BJ (cell line): ENCODE data around the gene KIRREL3. TPM values are rescaled to one million over a fixed set of nuclear protein-coding genes. Genes with fewer than 3 reads are reported as not detected.

Source experiments
- CTCF ChIA-PET: fragments of 350-600 bp; formaldehyde crosslinking; extraction: SDS; loops from one replicate; lab custom pipeline; 2021; ENCODE audit warnings: antibody characterized with exemption, inconsistent platforms; lab: Yijun Ruan, JAX
- POLR2A ChIA-PET: fragments of 300-600 bp; sonication (Branson Sonifier 250); formaldehyde crosslinking; extraction: SDS; loops from one replicate; lab custom pipeline; 2021; ENCODE audit warnings: antibody characterized with exemption; lab: Charles Lee
- DNase-seq: peaks from one replicate; pipeline ENCODE4 v3.0.0-alpha.2; 2011; ENCODE audit warnings: low read depth
- H3K27me3 ChIP-seq: 2 replicates; pipeline ENCODE4 v1.6.0; 2011; ENCODE audit warnings: low read length; ENCODE audit not compliant: control insufficient read depth, insufficient read depth
- H3K36me3 ChIP-seq: 2 replicates; pipeline ENCODE4 v1.5.1; 2011; ENCODE audit warnings: low read length; ENCODE audit not compliant: control insufficient read depth, insufficient read depth
- H3K4me3 ChIP-seq: 2 replicates; pipeline ENCODE4 v1.5.1; 2011; ENCODE audit warnings: low read depth, mild to moderate bottlenecking, control low read depth, low read length
- polyA plus RNA-seq: library from polyadenylated mRNA; depleted of rRNA; stranded (reverse); fragments of >200 nt; gene quantifications from 2 replicates; pipeline ENCODE4 v1.2.3, GENCODE V29; 2011
- TF ChIP-seq, protein P1 (sequence below): IDR thresholded peaks from 2 replicates; pipeline ENCODE4 v1.5.1; 2011; ENCODE audit warnings: low read depth, mild to moderate bottlenecking, control low read depth, inconsistent platforms, low read length, moderate library complexity; ENCODE audit not compliant: insufficient read depth

Gene KIRREL3
- polyA plus RNA-seq, 1 experiment = 19.6 TPM

DNA sequence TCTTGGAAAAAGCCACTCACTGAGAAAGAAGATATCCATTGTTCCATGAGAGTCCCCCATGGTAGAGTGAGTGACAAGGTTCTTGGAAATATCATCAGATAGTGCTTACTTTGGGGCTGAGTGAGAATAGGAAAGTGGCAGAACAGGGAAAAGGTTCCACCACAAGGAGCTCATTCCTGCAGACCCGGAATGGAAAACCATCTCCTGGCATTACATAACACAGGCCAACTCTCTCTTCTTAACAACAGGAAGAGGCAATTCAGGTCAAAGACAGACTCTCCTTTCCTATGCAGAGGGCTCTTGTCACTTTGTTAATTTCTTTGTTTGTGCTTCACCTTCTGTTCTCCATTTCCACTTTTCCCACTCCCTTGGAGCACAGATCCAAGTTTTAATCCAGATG lies 259.7 kb downstream of the KIRREL3 start:
- TF ChIP-seq, protein P1, sequence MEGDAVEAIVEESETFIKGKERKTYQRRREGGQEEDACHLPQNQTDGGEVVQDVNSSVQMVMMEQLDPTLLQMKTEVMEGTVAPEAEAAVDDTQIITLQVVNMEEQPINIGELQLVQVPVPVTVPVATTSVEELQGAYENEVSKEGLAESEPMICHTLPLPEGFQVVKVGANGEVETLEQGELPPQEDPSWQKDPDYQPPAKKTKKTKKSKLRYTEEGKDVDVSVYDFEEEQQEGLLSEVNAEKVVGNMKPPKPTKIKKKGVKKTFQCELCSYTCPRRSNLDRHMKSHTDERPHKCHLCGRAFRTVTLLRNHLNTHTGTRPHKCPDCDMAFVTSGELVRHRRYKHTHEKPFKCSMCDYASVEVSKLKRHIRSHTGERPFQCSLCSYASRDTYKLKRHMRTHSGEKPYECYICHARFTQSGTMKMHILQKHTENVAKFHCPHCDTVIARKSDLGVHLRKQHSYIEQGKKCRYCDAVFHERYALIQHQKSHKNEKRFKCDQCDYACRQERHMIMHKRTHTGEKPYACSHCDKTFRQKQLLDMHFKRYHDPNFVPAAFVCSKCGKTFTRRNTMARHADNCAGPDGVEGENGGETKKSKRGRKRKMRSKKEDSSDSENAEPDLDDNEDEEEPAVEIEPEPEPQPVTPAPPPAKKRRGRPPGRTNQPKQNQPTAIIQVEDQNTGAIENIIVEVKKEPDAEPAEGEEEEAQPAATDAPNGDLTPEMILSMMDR = no peak
- H3K36me3 ChIP-seq = no peaks in the 10 kb centered on the region
- POLR2A ChIA-PET = no interaction called here
- no peak for DNase-seq
- no peaks in the 10 kb centered on the region for H3K27me3 ChIP-seq
- CTCF ChIA-PET = no interaction called here
- no peak overlapping the region for H3K4me3 ChIP-seq

DNA sequence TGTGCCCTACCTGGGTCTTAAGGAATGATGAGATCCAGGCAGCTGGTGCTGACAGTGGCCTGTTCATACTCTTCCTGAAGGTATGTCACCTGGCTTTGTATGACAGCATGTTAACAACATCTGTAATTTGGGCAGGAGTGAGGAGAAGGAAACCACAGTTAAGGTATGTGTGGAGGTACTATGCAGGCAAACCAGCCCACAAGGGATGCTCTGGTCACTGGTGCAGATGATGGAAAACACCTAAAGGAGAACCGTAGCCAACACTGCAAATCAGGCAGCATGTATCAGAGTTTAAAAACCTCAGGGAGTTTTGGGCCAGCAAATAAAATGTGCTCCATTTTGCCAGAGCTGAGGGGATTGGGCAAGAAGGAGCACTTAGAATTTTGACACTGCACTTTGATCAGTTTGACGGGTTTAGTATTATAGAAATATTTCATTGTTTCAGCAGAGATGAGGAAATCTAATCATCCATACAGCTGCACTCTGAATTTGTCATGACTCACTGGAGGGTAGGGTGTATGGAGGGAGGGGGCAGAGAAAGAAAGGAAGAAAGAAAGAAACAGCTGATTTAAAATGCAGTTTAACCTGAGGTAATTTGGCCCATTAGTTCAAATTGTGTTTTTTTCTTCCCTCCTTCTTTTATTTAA lies 260.9 kb downstream of the KIRREL3 start:
- POLR2A ChIA-PET = no interaction called here
- TF ChIP-seq, protein P1 = no peak
- DNase-seq = no peak
- Histone ChIP-seq H3K27me3 (no peaks in the 10 kb centered on the region), H3K4me3 (no peak overlapping the region), H3K36me3 (no peaks in the 10 kb centered on the region)
- CTCF ChIA-PET = no interaction called here

DNA sequence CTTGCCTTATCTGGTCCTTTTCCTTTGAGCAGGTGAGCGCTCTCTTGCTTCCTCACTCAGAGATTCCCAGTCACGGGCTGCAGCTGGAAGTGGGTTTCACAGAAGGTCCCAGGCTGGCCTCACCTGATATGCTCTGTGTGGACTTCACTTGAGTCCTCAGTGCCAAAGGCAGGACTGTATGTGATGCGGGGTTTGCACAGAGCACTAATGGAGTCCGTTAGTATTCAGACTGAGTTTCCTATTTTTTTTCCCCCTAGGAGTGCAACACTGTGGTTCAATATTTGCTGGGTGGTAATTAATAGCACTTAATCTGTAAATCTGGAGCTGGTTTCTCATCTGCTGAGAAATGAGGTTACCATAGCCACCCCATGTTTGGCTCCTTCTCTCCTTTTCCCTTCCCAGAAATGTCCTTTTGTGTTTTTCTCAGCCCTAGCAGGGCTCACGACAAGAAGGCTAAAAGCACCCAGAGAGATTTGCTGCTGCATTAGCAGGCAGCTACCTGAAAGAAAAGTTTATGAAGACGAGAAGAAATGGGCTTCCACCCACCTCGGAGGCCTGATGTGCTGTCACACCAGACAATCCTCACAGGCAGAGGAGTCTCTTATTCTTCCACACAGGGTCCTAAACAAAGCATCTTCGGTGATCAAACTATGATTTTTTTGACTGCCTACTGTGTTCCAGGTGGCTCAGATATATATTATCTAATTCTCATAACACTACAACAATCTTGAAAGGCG lies 262.1 kb downstream of the KIRREL3 start:
- DNase-seq = no peak
- TF ChIP-seq, protein P1 = no peak
- ChIA-PET CTCF (interaction anchor here (1.4 to 1.7 kb wide), 2 partner anchors 22 to 252 kb away, joined by 3 to 5 read pairs; no protein-coding TSS in a partner anchor), POLR2A (no interaction called here)
- no peaks in the 10 kb centered on the region for H3K27me3 ChIP-seq
- H3K36me3 ChIP-seq = no peaks in the 10 kb centered on the region
- H3K4me3 ChIP-seq = no peak overlapping the region

DNA sequence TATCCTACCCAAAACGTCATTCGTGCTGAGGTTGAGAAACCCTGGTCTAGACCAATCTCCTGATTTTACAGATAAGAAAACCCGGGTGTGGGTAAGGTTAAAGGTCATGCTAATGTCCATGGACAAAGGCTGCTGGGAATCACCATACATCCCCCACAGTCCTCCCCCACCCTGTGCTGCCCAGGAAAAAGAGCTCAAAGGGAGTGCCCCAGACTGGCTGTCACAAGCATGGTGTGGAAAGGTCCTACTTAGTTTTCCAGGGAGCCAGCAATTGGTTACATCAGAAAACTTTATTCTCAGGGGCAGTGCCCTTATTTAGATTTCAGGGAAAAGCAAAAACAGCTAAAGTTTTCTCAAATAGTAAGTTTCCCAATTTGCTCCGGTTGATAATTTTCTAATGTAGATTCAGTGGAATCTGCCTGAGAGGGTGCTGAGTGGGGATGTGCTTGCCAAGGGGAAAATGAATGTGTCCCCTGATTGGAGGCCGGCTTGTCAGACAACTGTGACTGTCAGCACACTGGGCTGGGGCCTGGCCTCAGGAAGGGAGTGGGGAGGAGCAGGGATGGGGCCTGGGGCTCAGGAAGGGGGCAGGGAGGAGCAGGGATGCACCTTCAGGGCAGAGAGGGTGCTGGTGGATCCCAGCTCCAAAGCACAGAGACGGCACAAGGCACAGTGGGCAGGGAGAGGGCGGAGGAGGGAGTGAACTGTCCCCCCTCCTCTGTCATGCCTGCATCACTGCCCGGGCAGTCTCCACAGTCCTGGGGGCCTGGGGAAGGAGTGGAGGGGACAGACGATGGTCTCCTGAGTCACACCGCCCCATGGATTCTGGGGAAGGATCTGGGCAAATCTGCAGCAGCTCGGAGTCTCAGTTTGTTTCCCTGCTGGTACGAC lies 263.6 kb downstream of the KIRREL3 start:
- ChIA-PET CTCF (no interaction called here), POLR2A (interaction anchor here (0.5 kb wide), 1 partner anchor 260 kb away, joined by 3 read pairs; no protein-coding TSS in a partner anchor)
- TF ChIP-seq, protein P1 = no peak
- no peaks in the 10 kb centered on the region for H3K27me3 ChIP-seq
- no peaks in the 10 kb centered on the region for H3K36me3 ChIP-seq
- no peak overlapping the region for H3K4me3 ChIP-seq
- no peak for DNase-seq

DNA sequence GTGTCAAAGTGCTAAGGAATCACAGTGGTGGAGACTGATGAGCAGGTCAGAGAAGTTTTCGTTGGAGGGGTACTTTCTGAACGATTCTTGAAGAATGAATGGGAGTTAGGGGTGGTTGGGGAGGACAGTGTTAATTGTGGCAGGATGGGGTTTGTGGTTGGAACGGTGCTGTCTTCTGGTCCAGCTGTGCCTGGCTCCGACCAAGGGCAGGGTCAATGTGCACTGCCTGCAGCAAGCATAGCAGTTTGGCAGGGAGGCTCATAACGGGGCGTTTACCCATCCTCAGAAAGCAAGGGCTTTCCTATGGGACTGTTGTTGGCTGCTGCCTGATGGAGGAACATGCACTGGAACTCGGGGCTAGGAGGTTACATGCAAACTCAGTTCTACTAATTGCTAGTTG lies 265.8 kb downstream of the KIRREL3 start:
- Histone ChIP-seq H3K4me3 (no peak overlapping the region), H3K27me3 (no peaks in the 10 kb centered on the region), H3K36me3 (no peaks in the 10 kb centered on the region)
- ChIA-PET POLR2A (no interaction called here), CTCF (interaction anchor here (0.6 kb wide), 1 partner anchor 55 kb away, joined by 3 read pairs; no protein-coding TSS in a partner anchor)
- DNase-seq = no peak
- TF ChIP-seq, protein P1 = no peak
